HG02642 (cell line): ENCODE data around the gene MYL7.
A peak's percentile ranks its signal among the peaks of the same experiment; 100 is the strongest.

Source experiments
- ATAC-seq: cut with Tn5 transposase; IDR thresholded peaks from one replicate; pipeline ENCODE4 v1.9.1; 2021; ENCODE audit warnings: mild to moderate bottlenecking; ENCODE audit not compliant: unreplicated experiment, poor library complexity

MYL7 gene

GRCh38 chr7:44103566-44103922 lies 37.6 kb downstream of the MYL7 start:
- ATAC-seq = no peak

GRCh38 chr7:44102846-44103565 lies 38.1 kb downstream of the MYL7 start:
- ATAC-seq = no peak

- no peak for ATAC-seq
These were observed 38.9 kb downstream of the MYL7 start for GRCh38 chr7:44101966-44102845.

GRCh38 chr7:44101303-44101965 lies 39.7 kb downstream of the MYL7 start:
- ATAC-seq = no peak

- ATAC-seq = no peak
These were observed 40.5 kb downstream of the MYL7 start for GRCh38 chr7:44100458-44101302.

GRCh38 chr7:44099669-44100068 lies 41.5 kb downstream of the MYL7 start:
- no peak for ATAC-seq

GRCh38 chr7:44098092-44099068 lies 42.8 kb downstream of the MYL7 start:
- ATAC-seq = no peak

GRCh38 chr7:44097064-44097932 lies 43.8 kb downstream of the MYL7 start:
- ATAC-seq = peak; percentile 61

- no peak for ATAC-seq
These were observed 44.7 kb downstream of the MYL7 start for GRCh38 chr7:44096326-44096881.

- no peak for ATAC-seq
These were observed 45.4 kb downstream of the MYL7 start for GRCh38 chr7:44095781-44096180.

- ATAC-seq = no peak
These were observed 46.1 kb downstream of the MYL7 start for GRCh38 chr7:44094883-44095592.

- no peak for ATAC-seq
These were observed 46.8 kb downstream of the MYL7 start for GRCh38 chr7:44094365-44094764.

GRCh38 chr7:44093102-44093641 lies 48.0 kb downstream of the MYL7 start:
- no peak for ATAC-seq
